GM19023 (cell line): ENCODE results near the gene MBLAC2.

Source experiments
- ATAC-seq: cut with Tn5 transposase; IDR thresholded peaks from one replicate; pipeline ENCODE4 v1.9.1; 2021; ENCODE audit warnings: mild to moderate bottlenecking, moderate library complexity; ENCODE audit not compliant: unreplicated experiment

MBLAC2 gene

GRCh38 chr5:90474235-90475107 lies at the start of gene MBLAC2, which contains the start of gene POLR3G:
Gene MBLAC2, minus strand, starts transcription at chr5:90474771. Its CDS starts 479 bp downstream, at chr5:90474292.
Gene POLR3G, plus strand, starts transcription at chr5:90474864. Its CDS starts 10,704 bp downstream, at chr5:90485568.
- peak; percentile 84 for ATAC-seq

- no peak for ATAC-seq
Measured at GRCh38 chr5:90519081-90519480, 44.5 kb upstream of the MBLAC2 start.

- no peak for ATAC-seq
Measured at GRCh38 chr5:90518661-90519060, 44.1 kb upstream of the MBLAC2 start.

- ATAC-seq = no peak
Measured at GRCh38 chr5:90514520-90514919, 39.9 kb upstream of the MBLAC2 start.

- ATAC-seq = no peak
Measured at GRCh38 chr5:90510438-90510837, 35.9 kb upstream of the MBLAC2 start.

- ATAC-seq = no peak
Measured at GRCh38 chr5:90506221-90506620, 31.6 kb upstream of the MBLAC2 start.

- no peak for ATAC-seq
Measured at GRCh38 chr5:90504743-90505142, 30.2 kb upstream of the MBLAC2 start.

GRCh38 chr5:90503596-90503995 lies 29.0 kb upstream of the MBLAC2 start:
- no peak for ATAC-seq

GRCh38 chr5:90495146-90495545 lies 20.6 kb upstream of the MBLAC2 start:
- no peak for ATAC-seq

- no peak for ATAC-seq
Measured at GRCh38 chr5:90494043-90494442, 19.5 kb upstream of the MBLAC2 start.

- ATAC-seq = no peak
Measured at GRCh38 chr5:90488791-90489190, 14.2 kb upstream of the MBLAC2 start.

GRCh38 chr5:90484540-90484939 lies 10.0 kb upstream of the MBLAC2 start:
- no peak for ATAC-seq

GRCh38 chr5:90483206-90483605 lies 8.6 kb upstream of the MBLAC2 start:
- ATAC-seq = no peak

GRCh38 chr5:90480699-90481098 lies 6.1 kb upstream of the MBLAC2 start:
- no peak for ATAC-seq

- no peak for ATAC-seq
Measured at GRCh38 chr5:90479611-90480385, 5.2 kb upstream of the MBLAC2 start.

- ATAC-seq = no peak
Measured at GRCh38 chr5:90477621-90478215, 3.1 kb upstream of the MBLAC2 start.

- ATAC-seq = no peak
Measured at GRCh38 chr5:90477073-90477472, 2.5 kb upstream of the MBLAC2 start.

GRCh38 chr5:90476391-90476790 lies 1.8 kb upstream of the MBLAC2 start:
- no peak for ATAC-seq

GRCh38 chr5:90475436-90475980 lies 937 bp upstream of the MBLAC2 start:
- ATAC-seq = no peak

- peak; percentile 23 for ATAC-seq
Measured at GRCh38 chr5:90473396-90474234, 956 bp downstream of the MBLAC2 start.
